Gastroesophageal sphincter (tissue), 4 donors: Measurements from ENCODE around the gene MCM3AP. TPM values are rescaled to one million over a fixed set of nuclear protein-coding genes. Genes with fewer than 3 reads are reported as not detected.
"Not testable (repeated sequence)": the region's sequence is repeated elsewhere in the genome, so short reads cannot be mapped to it uniquely, and the experiment has no call there.

ENCODE experiments used
- ATAC-seq: fragments of 150-250 bp; one replicate; pipeline ENCODE4 v1.9.1; 2016; ENCODE audit warnings: mild to moderate bottlenecking, moderate library complexity
- H3K27ac ChIP-seq, 4 donors: fragments of 200-600 bp; sonication (generic) in 3 of 4; 1 replicate in 3 of 4; 2 replicates in 1 of 4; pipeline ENCODE4 v1.5.1; 2016 to 2019
- H3K27me3 ChIP-seq: fragments of 200-600 bp; sonication (generic); one replicate; pipeline ENCODE4 v1.5.1; 2019
- H3K36me3 ChIP-seq, 2 donors: fragments of 200-600 bp; sonication (generic); one replicate each; pipeline ENCODE4 v1.5.1; 2019; ENCODE audit warnings: control low read depth in 1 of 2
- H3K4me1 ChIP-seq, 3 donors: fragments of 200-600 bp; sonication (generic); 1 replicate in 2 of 3; 2 replicates in 1 of 3; pipeline ENCODE4 v1.5.1; 2016 to 2019; ENCODE audit warnings: control low read depth in 2 of 3
- H3K4me3 ChIP-seq, 2 donors: fragments of 200-600 bp; sonication (generic); one replicate each; pipeline ENCODE4 v1.5.1; 2019; ENCODE audit warnings: mild to moderate bottlenecking in 1 of 2, moderate library complexity in 1 of 2
- H3K9me3 ChIP-seq, 3 donors: fragments of 200-600 bp; sonication (generic); one replicate each; pipeline ENCODE4 v1.5.1; 2017 to 2019; ENCODE audit warnings: control low read depth in 2 of 3
- EP300 ChIP-seq: sonication (generic); formaldehyde crosslinking; IDR thresholded peaks from one replicate; pipeline ENCODE4 v1.6.1; 2017; ENCODE audit warnings: antibody characterized with exemption, mild to moderate bottlenecking
- POLR2A ChIP-seq, 2 donors: fragments of 450-650 bp; IDR thresholded peaks; one replicate each; pipeline ENCODE4 v1.6.1; 2017; ENCODE audit warnings: antibody characterized with exemption in 2 of 2, mild to moderate bottlenecking in 2 of 2, moderate library complexity in 1 of 2
- POLR2AphosphoS5 ChIP-seq: sonication (generic); formaldehyde crosslinking; IDR thresholded peaks from one replicate; pipeline ENCODE4 v1.6.1; 2017; ENCODE audit warnings: antibody characterized with exemption
- WGBS, 2 donors: methylation state at CpG; one replicate each; pipeline ENCODE4 v1.1.5; 2018; ENCODE audit warnings: low coverage in 1 of 2; 5-methylcytosine and 5-hydroxymethylcytosine counted together
- total RNA-seq, 4 donors: library from RNA; depleted of rRNA; stranded (reverse); fragments of >200 nt; gene quantifications; one replicate each; pipeline ENCODE4 v1.1.0, GENCODE V29; 2016
- TF ChIP-seq, protein P1 (sequence below), 4 experiments: fragments of 200-600 bp in 2 of 4; fragments of 450-650 bp in 2 of 4; sonication (generic) in 1 of 4; IDR thresholded peaks; one replicate each; pipeline ENCODE4 v1.5.1; 2017 to 2019; ENCODE audit warnings: antibody characterized with exemption in 4 of 4, mild to moderate bottlenecking in 2 of 4, moderate library complexity in 2 of 4

The MCM3AP gene
- total RNA-seq, 4 donors from 2014 or later = 61.6 to 95.4 (median 71.7) TPM

DNA sequence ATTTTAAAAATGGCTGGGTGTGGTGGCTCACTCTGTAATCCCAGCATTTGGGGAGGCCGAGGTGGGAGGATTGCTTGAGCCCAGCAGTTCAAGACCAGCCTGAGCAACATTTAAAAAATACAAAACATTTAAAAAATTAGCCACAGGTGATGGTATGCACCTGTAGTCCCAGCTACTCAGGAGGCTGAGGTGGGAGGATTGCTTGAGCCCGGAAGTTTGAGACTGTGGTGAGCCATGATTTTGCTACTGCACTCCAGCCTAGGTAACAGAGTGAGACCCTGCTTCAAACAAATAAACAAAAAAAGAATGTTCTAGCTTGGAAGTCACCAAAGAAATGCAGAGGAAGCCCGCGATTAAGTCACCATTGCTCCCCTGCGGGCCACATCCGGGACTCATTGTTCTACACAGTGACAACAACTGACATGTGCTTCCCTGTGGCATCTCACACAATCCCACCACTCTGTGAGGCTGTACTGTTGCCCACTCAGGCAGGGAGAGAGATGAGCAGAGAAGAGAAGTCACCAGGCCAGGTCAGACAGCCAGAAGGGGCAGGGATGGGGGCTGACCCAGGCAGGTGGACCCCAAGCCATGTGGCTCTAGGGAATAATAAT is 82.7 kb downstream of the MCM3AP start:
- WGBS, 2 donors = 79 to 81% methylated on average over 6 of the region's 6 CpGs
- H3K36me3 ChIP-seq = peaks cover 0 to 88% of the 10 kb centered on the region in 2 donors
- no peaks in the 10 kb centered on the region for H3K9me3 ChIP-seq
- H3K4me3 ChIP-seq = no peak overlapping the region
- ATAC-seq = no peak
- no peaks in the 10 kb centered on the region for H3K27me3 ChIP-seq
- H3K4me1 ChIP-seq = no peaks in the 10 kb centered on the region
- H3K27ac ChIP-seq = no peak overlapping the region
- no peak for TF ChIP-seq POLR2A (IDR thresholded peaks at IDR 0.05)
- no peak for TF ChIP-seq EP300
- no peak for TF ChIP-seq POLR2AphosphoS5
- TF ChIP-seq, protein P1, sequence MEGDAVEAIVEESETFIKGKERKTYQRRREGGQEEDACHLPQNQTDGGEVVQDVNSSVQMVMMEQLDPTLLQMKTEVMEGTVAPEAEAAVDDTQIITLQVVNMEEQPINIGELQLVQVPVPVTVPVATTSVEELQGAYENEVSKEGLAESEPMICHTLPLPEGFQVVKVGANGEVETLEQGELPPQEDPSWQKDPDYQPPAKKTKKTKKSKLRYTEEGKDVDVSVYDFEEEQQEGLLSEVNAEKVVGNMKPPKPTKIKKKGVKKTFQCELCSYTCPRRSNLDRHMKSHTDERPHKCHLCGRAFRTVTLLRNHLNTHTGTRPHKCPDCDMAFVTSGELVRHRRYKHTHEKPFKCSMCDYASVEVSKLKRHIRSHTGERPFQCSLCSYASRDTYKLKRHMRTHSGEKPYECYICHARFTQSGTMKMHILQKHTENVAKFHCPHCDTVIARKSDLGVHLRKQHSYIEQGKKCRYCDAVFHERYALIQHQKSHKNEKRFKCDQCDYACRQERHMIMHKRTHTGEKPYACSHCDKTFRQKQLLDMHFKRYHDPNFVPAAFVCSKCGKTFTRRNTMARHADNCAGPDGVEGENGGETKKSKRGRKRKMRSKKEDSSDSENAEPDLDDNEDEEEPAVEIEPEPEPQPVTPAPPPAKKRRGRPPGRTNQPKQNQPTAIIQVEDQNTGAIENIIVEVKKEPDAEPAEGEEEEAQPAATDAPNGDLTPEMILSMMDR (IDR thresholded peaks at IDR 0.05) = no peak

DNA sequence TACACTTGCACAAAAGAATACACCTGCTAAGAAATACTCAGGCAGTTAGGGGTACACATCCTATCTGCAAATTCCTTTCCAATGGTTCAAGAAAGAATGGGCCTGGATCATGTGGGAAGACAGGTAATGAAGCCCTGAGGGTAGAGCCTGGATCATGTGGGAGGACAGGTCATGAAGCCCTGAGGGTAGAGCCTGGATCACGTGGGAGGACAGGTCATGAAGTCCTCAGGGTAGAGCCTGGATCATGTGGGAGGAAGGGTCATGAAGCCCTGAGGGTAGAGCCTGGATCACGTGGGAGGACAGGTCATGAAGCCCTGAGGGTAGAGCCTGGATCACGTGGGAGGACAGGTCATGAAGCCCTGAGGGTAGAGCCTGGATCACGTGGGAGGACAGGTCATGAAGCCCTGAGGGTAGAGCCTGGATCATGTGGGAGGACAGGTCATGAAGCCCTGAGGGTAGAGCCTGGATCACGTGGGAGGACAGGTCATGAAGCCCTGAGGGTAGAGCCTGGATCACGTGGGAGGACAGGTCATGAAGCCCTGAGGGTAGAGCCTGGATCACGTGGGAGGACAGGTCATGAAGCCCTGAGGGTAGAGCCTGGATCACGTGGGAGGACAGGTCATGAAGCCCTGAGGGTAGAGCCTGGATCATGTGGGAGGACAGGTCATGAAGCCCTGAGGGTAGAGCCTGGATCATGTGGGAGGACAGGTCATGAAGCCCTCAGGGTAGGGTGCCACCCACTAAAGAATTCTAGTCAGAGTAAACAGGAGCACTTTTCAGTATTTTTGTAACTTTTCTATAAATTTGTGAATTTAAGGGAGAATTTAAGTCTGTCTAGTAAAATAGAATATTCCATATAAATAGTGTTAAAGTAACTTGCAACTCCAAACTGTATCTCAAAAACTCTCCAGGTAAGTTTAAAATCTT is 84.3 kb downstream of the MCM3AP start:
- H3K4me1 ChIP-seq, H3K27ac ChIP-seq, H3K4me3 ChIP-seq, ATAC-seq, H3K27me3 ChIP-seq, H3K9me3 ChIP-seq: not testable (repeated sequence)
- WGBS, 2 donors = 67 to 73% methylated on average over 1 of the region's 8 CpGs
- H3K36me3 ChIP-seq = peaks cover 0 to 88% of the 10 kb centered on the region in 2 donors

DNA sequence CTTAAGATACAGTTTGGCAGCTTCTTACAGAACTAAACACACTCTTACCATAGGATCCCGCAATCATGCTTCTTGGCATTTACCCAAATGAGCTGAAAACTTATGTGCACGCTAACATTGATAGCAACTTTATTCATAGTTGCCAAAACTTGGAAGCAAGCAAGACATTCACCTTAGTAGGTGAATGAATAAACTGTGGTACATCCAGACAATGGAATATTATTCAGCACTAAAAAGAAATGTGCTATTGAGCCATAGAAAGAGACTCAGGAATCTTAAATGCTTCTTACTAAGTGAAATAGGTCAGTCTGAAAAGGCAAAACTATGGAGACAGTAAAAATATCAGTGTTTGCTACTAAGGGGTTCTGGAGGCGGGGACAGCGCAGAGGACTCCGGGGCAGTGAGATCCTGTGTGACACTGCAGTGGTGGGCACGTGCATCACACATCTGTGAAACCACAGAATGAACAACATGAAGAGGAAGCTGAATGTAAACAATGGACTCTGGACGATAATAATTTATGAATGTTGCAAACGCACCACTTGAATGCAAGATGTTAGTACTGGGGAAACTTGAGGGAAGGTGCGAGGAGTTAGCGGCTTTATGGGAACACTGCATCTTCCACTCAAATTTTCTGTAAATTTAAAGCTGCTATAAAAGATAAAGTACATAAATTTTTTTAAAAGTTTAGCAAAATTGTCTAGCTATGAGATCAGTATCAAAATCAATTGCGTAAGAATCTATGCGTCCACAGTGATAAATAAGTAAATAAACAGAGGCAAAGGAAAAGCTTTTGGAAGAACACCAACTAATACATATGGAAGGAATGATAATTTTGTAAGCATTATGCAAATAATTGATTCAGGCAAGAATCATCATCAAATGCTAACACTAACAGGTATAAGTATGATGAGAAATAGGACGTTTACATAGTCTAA is 85.7 kb downstream of the MCM3AP start:
- no peak for ATAC-seq
- Histone ChIP-seq H3K36me3 (peaks cover 0 to 88% of the 10 kb centered on the region in 2 donors), H3K4me3 (no peak overlapping the region), H3K9me3 (no peaks in the 10 kb centered on the region), H3K27ac (no peak overlapping the region), H3K4me1 (no peaks in the 10 kb centered on the region), H3K27me3 (no peaks in the 10 kb centered on the region)
- WGBS, 2 donors = 76 to 94% methylated on average over 6 to 13 of the region's 13 CpGs
- TF ChIP-seq POLR2AphosphoS5 = no peak
- TF ChIP-seq, protein P1 (IDR thresholded peaks at IDR 0.05) = no peak
- no peak for TF ChIP-seq EP300
- no peak for TF ChIP-seq POLR2A (IDR thresholded peaks at IDR 0.05)

DNA sequence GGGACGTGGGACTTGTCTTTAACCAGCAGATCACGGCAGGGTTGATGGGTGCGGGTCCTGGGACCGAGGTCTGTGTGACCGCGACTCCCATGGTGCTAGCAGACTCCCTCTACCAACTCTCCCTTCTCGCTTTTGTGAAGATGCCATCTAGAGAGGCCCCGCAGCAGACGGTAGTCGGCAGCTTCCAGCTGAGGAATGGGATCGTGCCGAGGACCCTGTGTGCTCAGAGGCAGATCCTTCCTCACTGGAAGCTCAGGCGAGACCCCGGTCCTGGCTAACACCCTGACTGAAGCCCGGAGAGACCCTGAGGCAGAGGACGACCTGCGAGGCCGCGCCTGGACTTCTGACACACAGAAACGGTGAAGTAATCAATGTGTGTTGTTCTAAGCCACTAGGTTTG is 88.7 kb downstream of the MCM3AP start:
- H3K36me3 ChIP-seq = peaks cover 0 to 93% of the 10 kb centered on the region in 2 donors
- no peaks in the 10 kb centered on the region for H3K9me3 ChIP-seq
- H3K4me1 ChIP-seq = peaks cover 0 to under 1% (median 0%) of the 10 kb centered on the region in 3 donors
- H3K4me3 ChIP-seq = no peak overlapping the region
- no peak for ATAC-seq
- no peak overlapping the region for H3K27ac ChIP-seq
- H3K27me3 ChIP-seq = no peaks in the 10 kb centered on the region
- 33 to 90% methylated on average over 1 to 5 of the region's 20 CpGs for WGBS, 2 donors
- TF ChIP-seq EP300 (no peak), POLR2AphosphoS5 (no peak), POLR2A (IDR thresholded peaks at IDR 0.05) (no peak)
- TF ChIP-seq, protein P1 (IDR thresholded peaks at IDR 0.05) = no peak
